Cardiac septum (tissue), 1 donor: ENCODE results near the gene STRA6. TPM values are rescaled to one million over a fixed set of nuclear protein-coding genes. Genes with fewer than 3 reads are reported as not detected.

ENCODE experiments used
- DNase-seq: peaks from one replicate; pipeline ENCODE4 v3.0.0-alpha.2; 2020; ENCODE audit warnings: low spot score
- intact Hi-C: fragments of 100-400 bp; cut with DNase I; formaldehyde crosslinking; loops from one replicate; pipeline ENCODE4 v1.14.0; 2022
- total RNA-seq: library from RNA; stranded (reverse); fragmentation: NEBNext Ultra II Directional; extraction: Animal tissue kit (Norgen Biotek cat#: 25700); gene quantifications from one replicate; pipeline ENCODE4 v1.2.1, GENCODE V29; 2021
- donor health status: DM: no; HTN: no; CAD: no.

STRA6 gene
- total RNA-seq, 1 donor from 2014 or later, result 0.13 TPM

DNA sequence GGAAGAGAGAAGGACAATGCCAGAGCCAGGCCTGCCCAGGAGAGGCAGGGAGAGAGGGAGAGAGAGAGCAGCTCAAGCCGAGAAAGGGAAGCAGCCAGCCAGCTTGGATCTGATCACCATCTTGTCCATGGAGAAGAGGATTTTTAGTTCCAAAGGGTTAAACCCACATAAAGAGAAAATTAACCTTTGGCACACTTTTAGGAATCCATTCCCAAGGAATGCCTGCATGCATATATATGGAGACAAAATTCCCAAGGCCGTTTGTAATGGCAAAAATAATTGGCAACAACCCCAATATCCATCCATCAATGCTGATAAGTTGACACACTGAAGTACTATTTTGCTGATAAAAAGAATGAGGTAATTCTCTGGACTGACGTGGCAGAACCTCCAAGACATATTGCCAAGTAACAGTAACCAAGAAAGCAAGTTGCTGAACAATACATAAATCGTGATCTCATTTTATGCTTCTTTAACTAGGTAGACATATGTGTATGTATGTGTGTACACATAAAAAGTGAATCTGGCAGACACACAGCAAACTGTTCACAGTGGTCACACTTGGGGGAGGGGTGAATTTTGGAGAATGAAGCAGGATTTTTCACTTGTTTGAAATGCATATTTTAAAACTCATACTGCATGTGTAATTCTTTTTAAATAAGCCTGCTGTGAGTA lies 7.5 kb upstream of the STRA6 start:
- no peak for DNase-seq
- intact Hi-C loops, result no loop called here

DNA sequence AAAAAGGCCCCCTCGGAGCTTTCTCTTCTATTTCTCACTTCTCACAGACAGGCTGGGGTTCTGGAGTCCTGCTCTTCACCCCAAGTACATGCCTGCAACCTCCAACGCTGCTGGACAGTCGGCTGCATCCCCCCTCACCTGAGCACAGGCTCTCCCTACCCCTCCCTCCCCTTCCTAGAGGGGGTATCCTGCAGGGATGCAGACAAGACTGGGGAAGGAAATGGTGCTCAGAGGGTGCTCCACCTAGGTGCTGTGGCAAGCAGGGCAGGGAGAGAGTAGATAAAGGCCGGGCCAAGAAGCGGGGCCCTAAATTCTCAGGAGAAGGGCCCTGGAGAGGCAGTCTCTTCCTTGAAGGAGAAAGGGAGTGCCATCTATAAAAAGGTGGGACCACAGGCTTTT lies 7.0 kb upstream of the STRA6 start:
- intact Hi-C loops, result no loop called here
- no peak for DNase-seq

DNA sequence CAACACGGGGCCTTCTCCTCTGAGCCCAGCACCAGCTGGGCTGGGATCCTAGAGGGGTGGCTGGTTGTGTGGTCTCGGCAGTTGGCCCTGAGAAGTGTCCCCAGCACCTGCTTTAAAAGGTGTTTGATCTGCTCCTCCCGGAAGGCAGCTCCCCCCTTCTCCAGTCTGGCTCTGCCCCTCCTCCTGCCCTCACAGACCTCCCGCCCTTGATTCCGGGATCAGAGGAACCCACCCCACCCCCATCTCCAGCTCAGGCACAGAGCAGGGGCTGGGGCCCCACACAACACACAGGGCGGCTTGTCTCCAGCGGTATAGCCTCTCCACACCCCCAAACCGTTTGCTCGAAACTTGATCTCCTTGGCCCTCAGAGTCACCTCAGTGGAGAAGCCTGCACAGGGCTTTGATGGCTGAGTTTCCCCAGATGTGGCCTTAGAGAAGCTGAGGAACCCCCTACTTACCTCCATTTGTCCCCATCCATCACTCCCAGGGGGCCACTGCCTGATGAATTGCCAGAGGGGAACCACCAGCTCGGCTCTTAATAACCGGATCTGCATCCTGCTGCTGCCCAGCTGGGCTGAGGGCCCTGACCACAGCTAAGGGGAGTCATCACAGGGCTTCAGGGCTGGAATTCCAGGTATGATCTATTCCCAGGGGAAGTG lies 6.4 kb upstream of the STRA6 start:
- intact Hi-C loops, result no loop called here
- DNase-seq, result no peak

DNA sequence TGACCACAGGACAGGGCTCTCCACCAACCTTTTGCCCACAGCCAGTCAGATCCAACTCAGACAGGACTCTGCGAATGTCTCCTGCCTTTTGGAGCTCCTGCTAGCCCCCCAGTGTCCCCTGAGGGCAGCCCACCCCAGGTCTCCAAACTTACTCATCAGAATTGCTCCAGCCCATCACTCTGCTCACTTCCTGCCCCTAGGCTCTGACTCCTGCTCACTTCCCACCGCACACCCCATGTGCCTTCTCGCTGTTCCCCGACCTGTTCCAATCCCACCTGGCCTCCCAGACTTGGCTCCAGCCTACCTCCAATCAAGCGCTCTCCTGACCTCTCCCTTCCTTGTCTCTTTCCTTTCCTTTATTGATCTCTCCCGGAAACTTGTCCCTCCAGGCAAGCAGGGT lies 5.9 kb upstream of the STRA6 start:
- no peak for DNase-seq
- intact Hi-C loops, result no loop called here

DNA sequence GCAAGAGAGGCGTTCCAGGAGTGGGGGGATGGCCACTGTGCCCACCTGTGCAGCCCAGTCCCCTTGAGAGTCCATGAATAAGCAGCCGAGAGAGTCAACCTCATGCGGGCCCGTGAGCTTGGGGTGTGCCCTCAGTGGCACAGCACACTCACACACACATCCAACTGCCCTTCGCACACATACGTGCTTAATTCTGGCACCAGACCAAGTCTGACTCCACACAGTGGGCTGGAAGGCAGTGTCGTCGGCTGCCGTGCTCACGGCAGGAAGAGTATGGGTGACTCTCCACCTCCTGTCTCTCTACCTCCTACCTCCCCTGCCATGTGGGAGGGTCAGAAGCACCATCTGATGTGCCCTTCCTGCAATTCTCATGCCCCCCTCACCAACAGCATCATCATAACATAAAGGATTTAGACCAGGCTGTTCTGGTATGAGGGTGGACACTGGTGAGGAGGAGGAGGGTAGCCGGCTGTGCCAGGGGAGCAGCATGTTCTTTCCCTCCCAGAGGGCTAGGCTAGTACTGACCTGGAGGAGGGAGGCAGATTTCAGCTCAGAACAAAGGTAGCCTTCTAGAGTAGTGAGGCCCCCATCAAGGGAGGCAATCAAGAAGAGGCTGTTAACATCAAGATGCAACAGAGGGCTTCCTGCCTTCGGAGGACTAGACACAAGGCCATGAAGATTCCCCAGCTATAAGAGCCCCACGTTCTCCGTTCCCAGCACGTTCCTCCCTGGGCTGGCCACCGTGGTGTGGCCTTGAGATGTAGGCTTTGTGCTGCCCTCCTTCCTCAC lies 5.3 kb upstream of the STRA6 start:
- DNase-seq, result no peak

DNA sequence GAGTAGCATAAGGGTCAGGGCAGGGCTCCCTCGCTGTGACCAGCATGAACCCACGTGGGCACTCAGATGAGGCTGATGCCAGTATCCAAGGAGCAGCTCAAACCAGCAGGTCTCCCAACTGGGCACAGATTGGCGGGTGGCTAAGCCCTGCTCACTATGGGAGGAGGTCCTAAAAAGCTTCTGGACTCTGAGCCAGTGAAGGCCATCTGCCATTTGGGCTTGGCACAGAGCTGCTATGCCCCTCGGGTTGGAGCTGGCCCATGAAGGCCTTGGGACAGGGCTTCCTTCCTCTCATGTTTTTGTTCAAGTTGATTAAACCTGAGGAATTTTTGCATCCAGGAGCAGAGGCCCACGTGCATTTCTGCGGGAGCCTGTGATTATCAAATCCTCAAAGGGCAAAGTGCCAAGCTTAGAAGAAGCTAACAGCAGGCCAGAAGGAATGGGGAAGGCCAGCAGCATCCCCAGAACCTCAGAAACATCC lies 4.3 kb upstream of the STRA6 start:
- intact Hi-C loops, result no loop called here
- no peak for DNase-seq

More for the DNA sequence above, 5.3 kb upstream of the STRA6 start:
- intact Hi-C loops, result no loop called here

DNA sequence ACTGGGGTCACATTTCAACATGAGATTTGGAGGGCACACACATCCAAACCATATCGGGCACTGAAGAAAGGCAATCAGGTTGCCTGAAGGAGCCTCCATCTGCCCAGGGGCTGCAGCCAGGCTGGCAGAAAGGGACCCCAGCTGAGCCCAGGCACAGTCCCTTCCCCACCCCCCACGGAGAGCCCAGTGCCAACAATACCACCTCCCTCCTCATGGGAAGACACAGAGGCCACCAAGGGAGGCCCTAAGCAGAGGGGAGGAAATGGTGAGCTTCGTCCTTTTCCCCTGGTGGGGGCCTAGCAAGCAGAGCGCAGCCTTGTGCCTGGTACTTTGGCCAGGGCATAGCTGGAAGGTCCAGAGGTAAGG lies 3.0 kb upstream of the STRA6 start:
- intact Hi-C loops, result no loop called here
- DNase-seq, result no peak

DNA sequence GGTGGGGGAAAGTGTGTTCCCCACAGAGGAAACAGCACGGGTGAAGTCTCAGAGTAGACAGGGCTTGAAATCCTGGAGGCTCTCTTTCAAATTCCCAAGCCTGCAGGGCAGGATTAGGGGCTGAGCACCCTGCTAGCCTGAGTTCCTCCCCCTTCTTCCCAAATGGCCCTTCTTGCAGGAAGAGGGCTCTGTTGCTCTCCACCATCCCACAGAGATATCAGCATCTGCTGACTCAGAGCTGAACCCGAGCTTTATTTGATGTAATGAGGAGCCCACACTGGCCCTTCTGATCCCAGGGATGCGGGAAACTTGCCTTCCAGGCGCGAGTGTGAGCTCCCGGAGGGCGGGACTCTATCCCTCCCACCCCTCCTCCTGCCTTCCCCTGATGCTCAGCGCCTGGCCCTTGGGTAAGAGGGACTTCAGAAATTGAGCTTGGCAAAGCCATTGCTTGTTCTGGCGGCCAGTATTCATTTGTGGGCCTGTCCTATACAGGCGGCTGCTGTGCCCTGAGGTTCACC lies 1.4 kb upstream of the STRA6 start:
- DNase-seq, result no peak
- intact Hi-C loops, result no loop called here

DNA sequence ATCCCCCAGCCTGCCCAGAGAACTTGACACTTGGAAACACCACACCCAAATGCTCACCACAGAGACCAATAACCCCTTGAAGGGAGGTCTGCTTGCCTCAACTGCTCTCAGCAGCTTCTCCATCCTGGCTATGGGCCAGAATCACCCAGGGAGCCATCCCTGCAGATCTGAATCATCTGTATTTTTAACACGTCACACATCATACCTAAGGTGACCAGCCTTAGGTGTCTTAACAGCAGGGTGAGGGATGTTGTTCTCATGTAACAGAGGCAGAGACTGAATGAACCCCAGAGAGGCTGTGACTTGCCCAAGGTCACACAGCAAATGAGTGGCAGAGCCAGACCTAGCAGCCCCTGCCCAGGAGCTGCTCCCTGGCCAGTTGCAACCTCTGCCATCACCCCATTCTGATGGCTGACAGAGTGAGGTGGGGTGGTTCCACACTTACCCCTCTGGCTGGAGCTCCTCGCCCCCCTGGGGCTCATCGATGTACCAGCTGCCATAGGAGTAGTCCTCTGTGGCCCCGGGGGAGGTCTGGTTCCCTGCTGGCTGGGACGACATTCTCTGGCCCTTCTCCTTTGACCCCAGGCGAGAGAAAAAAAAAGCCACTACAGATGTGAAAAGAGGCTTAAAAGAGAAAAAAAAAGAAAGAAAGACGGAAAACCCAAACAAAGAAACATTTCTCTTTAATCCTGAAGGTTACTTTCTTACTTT lies 722 bp downstream of the STRA6 start:
- intact Hi-C loops, result no loop called here
- no peak for DNase-seq

DNA sequence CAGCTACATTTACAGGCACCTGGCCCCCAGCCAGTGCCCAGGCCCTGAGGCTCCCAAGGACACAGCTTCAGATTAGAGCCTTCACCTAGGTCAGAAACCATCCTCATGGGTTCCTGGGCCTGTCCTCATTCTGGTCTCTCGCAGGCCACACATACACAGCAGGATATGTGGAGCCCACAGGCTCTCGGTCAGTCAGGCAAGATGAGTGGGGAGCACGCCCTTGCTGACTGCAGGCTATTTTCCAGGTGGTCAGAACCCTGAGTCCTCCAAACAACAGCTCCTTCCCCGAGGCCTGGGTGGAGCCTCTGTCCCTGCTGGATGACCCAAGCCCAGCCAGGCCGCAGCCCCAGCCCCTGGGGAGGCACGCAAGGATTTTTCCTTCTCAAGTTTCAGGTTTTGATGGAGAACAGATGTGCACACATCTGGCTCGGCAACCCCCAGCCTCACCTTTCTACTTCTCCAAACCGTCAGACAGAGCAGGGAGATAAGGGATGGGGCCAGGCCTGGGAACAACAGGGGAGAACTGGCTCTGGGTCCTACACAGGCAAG lies 1.6 kb downstream of the STRA6 start:
- intact Hi-C loops, result no loop called here
- DNase-seq, result no peak

DNA sequence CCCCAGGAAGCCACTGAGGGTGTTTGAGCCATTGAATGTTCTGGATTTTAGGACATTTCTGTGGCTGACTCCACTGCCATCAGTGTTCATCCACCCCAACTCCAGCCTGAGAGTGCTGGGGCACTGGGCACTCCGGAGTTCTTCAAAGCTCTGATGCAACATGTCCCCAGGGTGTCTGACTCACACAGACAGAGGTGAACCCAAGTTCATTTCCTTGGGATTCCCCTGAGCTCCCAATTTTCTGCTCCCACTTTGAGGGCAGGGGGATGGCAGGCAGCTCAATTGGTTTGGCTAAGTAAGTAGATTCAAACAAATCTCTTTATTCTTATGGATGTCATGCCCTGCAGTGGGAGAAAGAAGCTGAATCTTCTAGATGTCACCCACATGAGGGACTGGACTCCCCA lies 2.2 kb downstream of the STRA6 start:
- intact Hi-C loops, result no loop called here
- no peak for DNase-seq

DNA sequence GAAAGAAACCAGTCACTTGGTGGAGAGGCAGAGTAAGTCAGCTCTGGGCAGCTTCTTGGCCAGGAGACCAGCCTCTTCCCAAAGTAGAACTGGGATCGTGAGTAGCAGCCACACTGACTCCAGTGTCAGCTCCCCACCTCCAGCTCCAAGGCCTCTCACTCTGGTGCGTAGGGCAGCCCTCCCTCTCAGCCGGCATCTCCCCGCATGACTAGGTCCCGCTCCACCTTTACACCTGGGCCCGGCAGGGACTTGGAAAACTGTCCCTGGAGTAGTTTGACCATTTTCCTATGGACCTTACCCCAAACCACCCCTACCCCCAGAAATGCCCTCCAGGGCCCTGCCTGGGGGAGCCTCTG lies 3.3 kb downstream of the STRA6 start:
- intact Hi-C loops, result no loop called here
- DNase-seq, result no peak

DNA sequence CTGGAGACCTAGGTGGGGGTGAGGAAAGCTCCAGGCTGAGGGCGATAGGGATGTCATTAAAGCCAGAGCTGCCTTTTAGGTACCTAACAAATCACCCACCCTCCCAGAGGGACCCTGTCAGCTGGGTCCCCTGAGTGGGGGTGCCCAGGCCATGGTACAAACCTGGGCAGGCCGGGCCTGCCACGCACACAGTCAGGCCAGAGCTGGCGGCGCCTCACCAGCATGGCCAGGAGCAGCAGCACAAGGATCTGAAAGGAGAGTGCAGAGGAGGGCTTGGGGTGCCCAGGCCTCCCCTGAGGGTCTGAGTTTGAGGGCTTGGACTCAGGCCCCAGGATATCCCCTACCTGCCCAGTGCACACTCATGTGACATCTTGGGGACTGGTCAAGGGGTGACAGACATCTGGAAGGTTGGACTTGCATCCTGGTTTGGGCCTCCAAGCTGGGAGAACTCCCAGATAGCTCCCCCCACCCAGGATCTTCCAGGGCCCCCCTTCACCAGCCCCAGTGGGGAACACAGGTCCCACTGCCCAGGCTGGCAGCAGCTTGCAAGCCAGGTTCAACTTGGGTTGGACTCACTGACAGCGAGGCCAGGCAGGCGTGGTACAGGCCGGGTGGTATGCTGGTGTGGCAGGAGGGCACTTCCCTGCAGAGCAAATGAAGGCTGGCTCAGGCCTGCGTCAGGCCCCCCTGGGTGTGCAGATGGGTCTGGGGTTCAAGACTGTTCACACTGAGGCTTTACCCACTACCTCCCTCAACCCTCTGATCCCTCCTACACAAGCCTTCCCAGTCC lies 5.2 kb downstream of the STRA6 start:
- intact Hi-C loops, result no loop called here
- no peak for DNase-seq

DNA sequence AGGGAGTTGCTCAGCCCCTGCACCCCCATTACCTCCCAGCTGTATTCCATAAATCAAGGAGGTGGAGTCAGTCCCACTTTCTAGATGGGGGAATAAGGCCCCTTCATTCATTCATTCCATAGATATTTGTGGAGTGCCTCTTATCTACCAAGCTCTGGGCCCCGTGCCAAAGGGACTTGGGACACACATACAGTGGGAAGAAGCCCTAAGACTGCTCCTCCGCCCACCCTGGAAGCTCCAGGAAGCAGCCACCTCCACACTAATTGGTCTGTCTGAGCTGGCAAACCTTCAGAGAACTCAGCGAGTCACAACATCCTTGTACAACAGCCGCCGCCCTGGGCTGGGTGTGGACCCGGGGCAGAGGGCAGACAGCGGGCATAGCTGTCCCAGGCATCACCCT lies 6.4 kb downstream of the STRA6 start:
- intact Hi-C loops, result no loop called here
- DNase-seq, result no peak

DNA sequence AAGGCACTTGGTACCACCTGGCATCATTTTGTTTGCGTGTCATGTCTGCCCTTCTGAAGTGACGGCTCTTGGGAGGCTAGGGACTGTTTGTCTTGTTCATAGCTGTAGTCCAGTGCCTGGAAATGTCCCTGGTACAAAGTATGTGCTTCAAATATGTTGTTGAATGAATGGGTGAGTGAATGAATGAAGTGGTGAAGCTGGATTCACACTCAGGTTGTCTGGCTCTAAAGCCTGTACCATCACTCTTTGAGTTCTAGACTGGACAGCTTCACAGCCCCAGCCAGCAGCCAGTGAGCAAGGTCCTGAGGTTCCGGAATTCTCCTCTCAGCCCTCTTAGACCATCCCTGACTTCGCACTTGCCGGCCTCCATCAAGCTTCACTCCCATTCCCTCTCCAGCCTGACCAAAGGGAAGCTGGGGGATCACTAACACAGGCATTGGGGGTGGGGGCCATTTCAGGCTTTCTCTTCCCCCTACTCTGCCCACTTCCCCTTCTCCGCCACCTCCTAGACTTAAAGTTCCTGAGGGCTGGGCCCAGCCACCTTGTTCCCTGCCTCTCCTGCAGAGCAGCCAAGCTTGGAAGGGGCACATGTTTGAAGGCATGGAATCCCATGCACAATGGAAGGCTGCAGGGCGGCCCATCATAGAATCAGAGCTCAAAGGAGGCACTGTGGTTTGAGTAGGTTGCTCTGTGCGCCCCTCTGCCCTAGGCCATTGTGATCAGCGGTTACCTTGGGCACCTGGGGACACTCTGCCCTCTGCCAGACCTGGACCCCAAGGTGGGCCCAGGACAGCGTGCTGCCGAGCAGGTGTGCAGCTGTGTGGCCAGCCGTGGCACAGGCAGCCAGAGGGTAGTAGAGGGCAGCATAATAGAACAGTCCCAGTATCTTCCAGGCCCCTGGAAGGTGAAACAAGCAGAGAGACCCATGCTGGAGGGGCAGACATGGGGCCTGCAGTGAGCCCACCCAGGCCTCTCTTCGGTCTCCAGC lies 7.7 kb downstream of the STRA6 start:
- intact Hi-C loops, result no loop called here
- DNase-seq, result no peak

DNA sequence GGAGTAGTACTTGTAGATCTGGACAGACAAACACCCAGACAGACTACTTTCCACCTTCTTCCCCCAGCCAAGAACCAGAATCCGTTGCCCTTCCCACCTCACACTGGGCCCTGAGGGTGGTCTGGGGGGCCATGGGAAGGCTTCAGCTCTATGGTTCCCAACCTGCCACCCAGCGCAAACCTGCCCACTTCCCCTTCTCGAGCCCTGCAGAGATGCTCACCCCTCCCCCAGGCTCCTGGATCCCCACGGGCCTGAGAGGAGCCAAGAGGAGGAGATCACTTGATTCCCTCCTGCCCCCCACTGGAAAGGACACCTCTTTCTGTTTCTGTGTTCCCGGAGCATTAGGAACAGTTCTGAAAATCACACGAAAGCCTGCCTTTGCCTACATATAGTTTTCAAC lies 8.7 kb downstream of the STRA6 start:
- no peak for DNase-seq
- intact Hi-C loops, result no loop called here

DNA sequence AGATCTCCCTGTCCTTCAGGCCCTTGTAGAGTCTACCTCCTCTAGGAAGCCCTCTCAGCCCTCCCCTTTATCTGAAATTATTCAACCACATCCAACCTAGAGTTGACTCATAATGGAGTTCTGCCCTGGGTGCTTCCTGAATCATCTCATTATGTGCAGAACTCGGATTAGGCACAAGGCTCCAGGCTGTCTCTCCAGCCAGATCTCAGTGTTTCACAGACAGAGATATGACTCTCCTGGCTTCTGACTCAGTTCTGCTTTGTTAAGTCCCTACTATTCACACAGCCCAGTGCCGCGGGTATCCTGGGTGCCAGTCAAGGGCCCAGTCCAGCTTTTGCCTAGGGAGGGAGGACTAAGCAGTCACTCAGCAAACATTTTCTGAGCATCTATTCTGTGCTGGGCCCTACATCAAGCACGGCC lies 9.3 kb downstream of the STRA6 start:
- DNase-seq, result no peak

DNA sequence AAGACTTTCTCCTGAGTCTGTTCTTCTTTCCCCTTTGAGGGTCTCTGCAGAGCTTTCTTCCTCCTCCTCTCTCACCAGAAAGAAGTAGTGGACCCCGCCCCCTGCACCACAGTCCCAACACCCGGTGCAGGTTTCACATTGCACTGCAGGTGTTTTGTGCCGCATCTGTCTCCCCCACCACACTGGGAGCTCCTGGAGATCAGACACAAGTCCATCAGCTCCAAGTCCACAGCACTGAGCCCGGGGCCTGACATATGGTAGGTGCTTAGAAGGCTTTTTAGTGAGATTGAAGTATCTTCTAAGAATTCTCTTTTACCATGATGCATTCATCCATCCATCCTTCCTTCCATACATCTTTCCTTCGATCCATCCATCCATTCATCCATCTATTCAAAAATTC lies 9.8 kb downstream of the STRA6 start:
- intact Hi-C loops, result no loop called here
- no peak for DNase-seq

More for the DNA sequence above, 9.3 kb downstream of the STRA6 start:
- intact Hi-C loops, result no loop called here
